GM13976 (cell line): ENCODE results near the gene KCNH2.
"Not testable (repeated sequence)": the region's sequence is repeated elsewhere in the genome, so short reads cannot be mapped to it uniquely, and the experiment has no call there.

Source experiments
- DNase-seq: peaks from one replicate; pipeline ENCODE4 v3.0.0; 2012; ENCODE audit warnings: low spot score
- CTCF ChIP-seq: IDR thresholded peaks from 2 replicates; pipeline ENCODE4 v1.5.1; 2012; ENCODE audit warnings: borderline replicate concordance, mild to moderate bottlenecking; ENCODE audit not compliant: insufficient read depth; ENCODE audit errors: extremely low read depth, missing control alignments, control extremely low read depth
- in situ Hi-C: fragments of 300-500 bp; cut with MboI; formaldehyde crosslinking; loops from one replicate; pipeline ENCODE4 v1.12.0; 2022; ENCODE audit warnings: low sequenced_read_pairs, mixed read lengths, inconsistent platforms; ENCODE audit not compliant: unreplicated experiment

Gene KCNH2

GRCh38 chr7:151016505-151016904 is 38.4 kb upstream of the KCNH2 start:
- DNase-seq, result no peak
- no peak for TF ChIP-seq CTCF
- in situ Hi-C loops, result no loop called here

- no peak for TF ChIP-seq CTCF
- no peak for DNase-seq
- in situ Hi-C loops, result no loop called here
Measured at GRCh38 chr7:151015967-151016366, 37.8 kb upstream of the KCNH2 start.

GRCh38 chr7:151014950-151015349 is 36.8 kb upstream of the KCNH2 start:
- no peak for TF ChIP-seq CTCF
- DNase-seq, result no peak
- in situ Hi-C loops, result no loop called here

GRCh38 chr7:151013733-151014497 is 35.8 kb upstream of the KCNH2 start:
- no peak for TF ChIP-seq CTCF
- in situ Hi-C loops, result no loop called here
- DNase-seq, result peak; percentile 85

DNA sequence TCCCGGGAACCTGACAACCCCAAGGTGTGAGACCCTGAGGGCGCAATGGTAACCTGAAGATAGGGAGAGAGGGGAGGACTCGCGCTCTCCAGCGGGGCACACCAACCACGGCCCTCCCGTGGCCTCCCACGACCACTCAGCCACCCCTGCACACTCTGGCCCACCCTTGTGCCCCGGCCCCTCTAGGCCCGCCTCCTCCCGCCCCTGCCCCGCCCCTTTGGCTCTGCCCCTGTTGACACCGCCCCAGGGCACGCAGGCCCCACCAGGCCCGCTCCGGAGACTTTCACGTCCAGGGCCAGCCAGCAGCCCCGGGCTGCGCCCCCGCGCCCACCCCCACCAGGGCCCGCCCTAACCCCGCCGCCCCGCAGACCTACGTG is 35.2 kb upstream of the KCNH2 start:
- TF ChIP-seq CTCF, result no peak
- in situ Hi-C loops, result no loop called here
- DNase-seq, result no peak

GRCh38 chr7:151012911-151013347 is 34.8 kb upstream of the KCNH2 start:
- in situ Hi-C loops, result no loop called here
- peak; percentile 50 for TF ChIP-seq CTCF
- DNase-seq, result no peak

- TF ChIP-seq CTCF, result no peak
- DNase-seq, result no peak
- in situ Hi-C loops, result no loop called here
Measured at GRCh38 chr7:151012031-151012692, 34.0 kb upstream of the KCNH2 start.

- DNase-seq, in situ Hi-C loops: not testable (repeated sequence)
Measured at GRCh38 chr7:151011616-151012015, 33.5 kb upstream of the KCNH2 start.
